Immature natural killer cell (primary cell): ENCODE measurements around the gene MRPS7. TPM values are rescaled to one million over a fixed set of nuclear protein-coding genes. Genes with fewer than 3 reads are reported as not detected.
"Not testable (repeated sequence)": the region's sequence is repeated elsewhere in the genome, so short reads cannot be mapped to it uniquely, and the experiment has no call there.

Source experiments
- DNase-seq, 3 donors: peaks; one replicate each; pipeline ENCODE4 v3.0.0; 2022; ENCODE audit warnings: mixed read lengths in 1 of 3
- H3K27ac Mint-ChIP-seq, 6 donors: one replicate each; pipeline ENCODE4 v1.8.0; 2020; ENCODE audit warnings: mixed read lengths in 6 of 6, mild to moderate bottlenecking in 5 of 6, inconsistent platforms in 4 of 6, moderate library complexity in 3 of 6
- H3K27me3 Mint-ChIP-seq, 3 donors: one replicate each; pipeline ENCODE4 v1.8.0; 2020 to 2021; ENCODE audit warnings: low read depth in 3 of 3, mild to moderate bottlenecking in 3 of 3, mixed read lengths in 3 of 3, moderate library complexity in 3 of 3, inconsistent platforms in 1 of 3
- H3K36me3 Mint-ChIP-seq, 3 donors: one replicate each; pipeline ENCODE4 v1.8.0; 2020; ENCODE audit warnings: mixed read lengths in 3 of 3, inconsistent platforms in 2 of 3, mild to moderate bottlenecking in 2 of 3
- H3K4me1 Mint-ChIP-seq, 2 donors: one replicate each; pipeline ENCODE4 v1.8.0; 2020; ENCODE audit warnings: inconsistent platforms in 2 of 2, mild to moderate bottlenecking in 2 of 2, mixed read lengths in 2 of 2, moderate library complexity in 1 of 2
- H3K4me3 Mint-ChIP-seq, 5 donors: one replicate each; pipeline ENCODE4 v1.8.0; 2020; ENCODE audit warnings: mild to moderate bottlenecking in 5 of 5, mixed read lengths in 5 of 5, inconsistent platforms in 3 of 5, moderate library complexity in 3 of 5
- H3K9me3 Mint-ChIP-seq, 6 donors: one replicate each; pipeline ENCODE4 v1.8.0; 2020; ENCODE audit warnings: mild to moderate bottlenecking in 6 of 6, mixed read lengths in 6 of 6, inconsistent platforms in 4 of 6, moderate library complexity in 3 of 6
- polyA plus RNA-seq, 3 donors: library from polyadenylated mRNA; unstranded; fragments of 300-500 nt; fragmentation: Illumina TruSeq; gene quantifications; one replicate each; pipeline ENCODE4 v1.2.3, GENCODE V29; 2021

MRPS7 gene
- polyA plus RNA-seq, 3 donors from 2014 or later = 118 to 189 (median 122) TPM

DNA sequence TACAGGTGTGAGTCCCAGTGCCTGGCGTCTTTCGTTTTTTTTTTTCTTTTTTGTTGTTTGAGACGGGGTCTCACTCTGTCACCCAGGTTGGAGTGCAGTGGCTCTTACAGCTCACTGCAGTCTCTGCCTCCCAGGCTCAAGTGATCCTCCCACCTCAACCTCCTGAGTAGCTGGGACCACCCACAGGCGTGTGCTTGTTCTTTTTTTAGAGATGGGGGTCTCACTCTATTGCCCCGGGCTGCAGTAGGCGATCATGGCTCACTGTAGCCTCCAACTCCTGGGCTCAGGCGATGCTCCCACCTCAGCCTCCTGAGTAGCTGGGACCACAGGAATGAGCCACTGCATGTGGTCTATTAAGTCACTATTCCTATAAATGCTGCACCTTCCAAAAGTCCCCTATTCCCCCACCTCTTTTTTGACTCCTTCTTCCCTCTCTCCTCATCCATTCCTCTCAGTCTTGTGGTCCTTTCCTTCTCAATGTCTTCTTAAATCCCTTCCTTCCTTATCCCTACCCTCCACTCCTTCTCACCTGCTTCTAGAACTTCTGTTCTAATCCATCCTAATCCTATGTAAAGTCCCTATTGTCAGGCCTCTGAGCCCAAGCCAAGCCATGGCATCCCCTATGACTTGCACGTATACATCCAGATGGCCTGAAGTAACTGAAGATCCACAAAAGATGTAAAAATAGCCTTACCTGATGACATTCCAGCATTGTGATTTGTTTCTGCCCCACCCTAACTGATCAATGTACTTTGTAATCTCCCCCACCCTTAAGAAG lies 9.5 kb upstream of the MRPS7 start:
- no peak for DNase-seq
- peak overlapping the region in 4 of 6 donors; percentile 7 to 88 (median 44) for H3K27ac Mint-ChIP-seq
- peak overlapping the region in 1 of 5 donors; percentile 19 for H3K4me3 Mint-ChIP-seq
- no peaks in the 10 kb centered on the region for H3K36me3 Mint-ChIP-seq
- peaks cover 0 to 3% (median 0%) of the 10 kb centered on the region in 3 donors for H3K27me3 Mint-ChIP-seq
- H3K4me1 Mint-ChIP-seq = peaks cover 48 to 62% of the 10 kb centered on the region in 2 donors
- no peaks in the 10 kb centered on the region for H3K9me3 Mint-ChIP-seq

DNA sequence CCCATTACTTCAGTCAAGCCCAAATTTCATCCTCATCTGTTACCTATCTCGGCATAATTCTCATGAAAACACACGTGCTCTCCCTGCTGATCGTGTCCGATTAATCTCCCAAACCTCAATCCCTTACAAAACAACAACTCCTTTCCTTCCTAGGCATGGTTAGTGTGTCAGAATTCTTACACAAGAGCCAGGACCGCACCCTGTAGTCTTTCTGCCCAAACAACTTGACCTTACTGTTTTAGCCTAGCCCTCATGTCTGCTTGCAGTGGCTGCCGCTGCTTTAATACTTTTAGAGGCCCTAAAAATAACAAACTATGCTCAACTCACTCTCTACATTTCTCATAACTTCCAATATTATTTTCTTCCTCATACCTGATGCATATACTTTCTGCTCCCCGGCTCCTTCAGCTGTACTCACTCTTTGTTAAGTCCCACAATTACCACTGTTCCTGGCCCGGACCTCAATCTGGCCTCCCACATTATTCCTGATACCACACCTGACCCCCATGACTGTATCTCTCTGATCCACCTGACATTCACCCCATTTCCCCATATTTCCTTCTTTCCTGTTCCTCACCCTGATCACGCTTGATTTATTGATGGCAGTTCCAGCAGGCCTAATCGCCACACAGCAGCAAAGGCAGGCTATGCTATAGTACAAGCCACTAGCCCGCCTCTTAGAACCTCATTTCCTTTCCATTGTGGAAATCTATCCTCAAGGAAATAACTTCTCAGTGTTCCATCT lies 5.6 kb upstream of the MRPS7 start:
- DNase-seq, H3K9me3 Mint-ChIP-seq, H3K4me3 Mint-ChIP-seq, H3K27me3 Mint-ChIP-seq, H3K36me3 Mint-ChIP-seq: not testable (repeated sequence)
- Mint-ChIP-seq H3K4me1 (peaks cover 65 to 91% of the 10 kb centered on the region in 2 donors), H3K27ac (peak overlapping the region in 2 of 6 donors; percentile 38 to 52)

DNA sequence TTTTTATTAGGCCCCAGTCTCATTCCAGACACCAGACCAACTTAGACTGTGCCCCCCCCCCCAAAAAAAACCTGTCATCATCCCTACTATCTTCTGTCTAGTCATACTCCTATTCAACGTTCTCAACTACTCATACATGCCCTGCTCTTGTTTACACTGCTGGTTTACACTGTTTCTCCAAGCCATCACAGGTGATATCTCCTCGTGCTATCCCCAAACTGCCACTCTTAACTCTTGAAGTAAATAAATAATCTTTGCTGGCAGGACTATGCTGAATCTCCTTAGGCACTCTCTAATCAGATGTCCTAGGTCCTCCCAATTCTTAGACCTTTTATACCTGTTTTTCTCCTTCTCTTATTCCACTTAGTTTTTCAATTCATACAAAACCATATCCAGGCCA lies 4.5 kb upstream of the MRPS7 start:
- not testable (repeated sequence) for H3K4me3 Mint-ChIP-seq, DNase-seq, H3K36me3 Mint-ChIP-seq, H3K9me3 Mint-ChIP-seq
- Mint-ChIP-seq H3K27ac (peak overlapping the region in 2 of 6 donors; percentile 45 to 67), H3K27me3 (peaks cover 4 to 17% (median 9%) of the 10 kb centered on the region in 3 donors), H3K4me1 (peaks cover 69 to 98% of the 10 kb centered on the region in 2 donors)

- Mint-ChIP-seq H3K27ac (peak overlapping the region; percentile 99 to 100 (median 99)), H3K27me3 (peaks cover 4 to 18% (median 8%) of the 10 kb centered on the region in 3 donors), H3K9me3 (no peaks in the 10 kb centered on the region), H3K36me3 (peaks cover 0 to 5% (median 4%) of the 10 kb centered on the region in 3 donors), H3K4me1 (peaks cover 54 to 69% of the 10 kb centered on the region in 2 donors), H3K4me3 (peak overlapping the region; percentile 94 to 99 (median 95))
- DNase-seq = no peak
Observed at GRCh38 chr17:75260641-75261335, 891 bp upstream of the MRPS7 start.

DNA sequence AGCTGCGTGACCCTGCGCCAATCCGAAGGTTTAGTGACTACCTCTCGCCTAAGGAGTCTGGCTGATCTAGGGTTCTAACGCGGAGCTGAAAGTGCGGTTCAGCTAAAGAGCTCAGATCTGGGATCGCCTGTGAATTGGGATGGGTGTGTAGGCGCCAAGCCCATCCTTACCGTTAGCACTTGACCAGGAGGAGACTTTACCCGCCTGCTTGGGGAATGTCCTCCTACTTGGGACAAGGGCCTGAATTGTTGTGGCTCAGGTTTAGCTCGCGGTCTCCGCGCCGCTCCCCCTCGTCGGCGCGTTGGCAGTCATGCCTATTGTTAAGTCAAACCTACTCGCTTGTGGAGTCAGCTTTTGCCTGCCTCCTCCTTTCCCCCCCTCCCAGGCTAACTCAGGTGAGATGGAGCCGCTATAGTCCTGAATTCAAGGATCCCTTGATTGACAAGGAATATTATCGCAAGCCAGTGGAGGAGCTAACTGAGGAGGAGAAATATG lies 480 bp downstream of the MRPS7 start:
- no peaks in the 10 kb centered on the region for H3K9me3 Mint-ChIP-seq
- peak overlapping the region; percentile 99 to 100 (median 99) for H3K27ac Mint-ChIP-seq
- H3K4me3 Mint-ChIP-seq = peak overlapping the region; percentile 94 to 99 (median 95)
- peaks cover 0 to 10% (median 4%) of the 10 kb centered on the region in 3 donors for H3K36me3 Mint-ChIP-seq
- H3K4me1 Mint-ChIP-seq = peaks cover 42 to 55% of the 10 kb centered on the region in 2 donors
- H3K27me3 Mint-ChIP-seq = peaks cover 4 to 18% (median 8%) of the 10 kb centered on the region in 3 donors
- DNase-seq = no peak

DNA sequence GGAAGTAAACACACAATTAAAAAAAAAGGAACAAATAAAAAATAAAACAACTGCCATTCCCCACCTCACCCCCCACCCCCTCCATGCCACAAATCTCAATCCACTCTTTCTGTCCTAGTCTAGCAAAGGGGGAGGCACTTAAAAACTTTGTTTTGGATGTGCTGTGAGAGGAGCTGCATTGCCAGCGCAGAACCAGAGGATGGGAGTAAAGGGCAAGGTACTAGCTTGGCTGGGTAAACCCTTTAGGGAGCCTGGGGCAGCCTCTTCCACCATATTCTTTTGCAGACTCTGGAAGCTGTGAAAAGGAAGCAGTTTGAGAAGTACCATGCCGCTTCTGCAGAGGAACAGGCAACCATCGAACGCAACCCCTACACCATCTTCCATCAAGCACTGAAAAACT lies 1.4 kb downstream of the MRPS7 start:
- H3K4me1 Mint-ChIP-seq = peaks cover 40 to 46% of the 10 kb centered on the region in 2 donors
- peak overlapping the region; percentile 47 to 99 (median 95) for H3K4me3 Mint-ChIP-seq
- H3K27ac Mint-ChIP-seq = peak overlapping the region in 5 of 6 donors; percentile 99 to 100 (median 99)
- no peaks in the 10 kb centered on the region for H3K9me3 Mint-ChIP-seq
- peaks cover 4 to 18% (median 7%) of the 10 kb centered on the region in 3 donors for H3K27me3 Mint-ChIP-seq
- no peak for DNase-seq
- H3K36me3 Mint-ChIP-seq = peaks cover 0 to 10% (median 4%) of the 10 kb centered on the region in 3 donors

- DNase-seq = no peak
- H3K4me3 Mint-ChIP-seq = no peak overlapping the region
- H3K27ac Mint-ChIP-seq = no peak overlapping the region
- peaks cover 4 to 17% (median 8%) of the 10 kb centered on the region in 3 donors for H3K27me3 Mint-ChIP-seq
- no peaks in the 10 kb centered on the region for H3K9me3 Mint-ChIP-seq
- peaks cover 32 to 33% of the 10 kb centered on the region in 2 donors for H3K4me1 Mint-ChIP-seq
- peaks cover 0 to 10% (median 4%) of the 10 kb centered on the region in 3 donors for H3K36me3 Mint-ChIP-seq
Observed at GRCh38 chr17:75265614-75266315, 4.1 kb downstream of the MRPS7 start.

GRCh38 chr17:75266316-75267152 lies 4.9 kb downstream of the MRPS7 start:
- Mint-ChIP-seq H3K27me3 (peaks cover 3 to 11% (median 7%) of the 10 kb centered on the region in 3 donors), H3K4me1 (peaks cover 27 to 28% of the 10 kb centered on the region in 2 donors), H3K27ac (peak overlapping the region in 1 of 6 donors; percentile 49), H3K9me3 (no peaks in the 10 kb centered on the region), H3K4me3 (peak overlapping the region in 1 of 5 donors; percentile 27), H3K36me3 (peaks cover 0 to 10% (median 4%) of the 10 kb centered on the region in 3 donors)
- no peak for DNase-seq

DNA sequence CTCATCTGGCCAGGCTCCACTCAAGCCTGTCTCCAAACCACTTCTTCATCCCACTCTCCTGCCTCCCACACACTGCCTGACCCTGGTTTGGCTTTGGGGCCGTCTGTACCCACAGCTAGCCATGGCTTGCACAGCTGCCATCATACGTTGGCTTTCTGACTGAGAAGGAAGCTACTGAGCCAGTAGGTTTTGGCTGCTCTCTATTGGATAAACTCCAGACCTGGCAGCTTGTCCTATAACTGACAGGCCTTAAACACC lies 5.4 kb downstream of the MRPS7 start:
- H3K4me1 Mint-ChIP-seq = peaks cover 26 to 27% of the 10 kb centered on the region in 2 donors
- H3K36me3 Mint-ChIP-seq = peaks cover 0 to 10% (median 4%) of the 10 kb centered on the region in 3 donors
- H3K27me3 Mint-ChIP-seq = peaks cover 0 to 6% (median 4%) of the 10 kb centered on the region in 3 donors
- H3K4me3 Mint-ChIP-seq = peak overlapping the region in 1 of 5 donors; percentile 27
- no peak for DNase-seq
- peak overlapping the region in 1 of 6 donors; percentile 49 for H3K27ac Mint-ChIP-seq
- H3K9me3 Mint-ChIP-seq = no peaks in the 10 kb centered on the region

GRCh38 chr17:75267411-75268232 lies 5.9 kb downstream of the MRPS7 start:
- no peak overlapping the region for H3K4me3 Mint-ChIP-seq
- H3K36me3 Mint-ChIP-seq = peaks cover 0 to 10% (median 4%) of the 10 kb centered on the region in 3 donors
- DNase-seq = no peak
- H3K9me3 Mint-ChIP-seq = no peaks in the 10 kb centered on the region
- no peak overlapping the region for H3K27ac Mint-ChIP-seq
- H3K4me1 Mint-ChIP-seq = peaks cover 22% of the 10 kb centered on the region in 2 donors
- H3K27me3 Mint-ChIP-seq = peaks cover 0 to 4% (median 3%) of the 10 kb centered on the region in 3 donors

- H3K4me3 Mint-ChIP-seq = peak overlapping the region; percentile 76 to 87 (median 82)
- peaks cover 0 to 8% (median 5%) of the 10 kb centered on the region in 3 donors for H3K27me3 Mint-ChIP-seq
- H3K4me1 Mint-ChIP-seq = peaks cover 19 to 27% of the 10 kb centered on the region in 2 donors
- H3K27ac Mint-ChIP-seq = peak overlapping the region; percentile 59 to 92 (median 87)
- H3K36me3 Mint-ChIP-seq = peaks cover 0 to 4% (median 0%) of the 10 kb centered on the region in 3 donors
- H3K9me3 Mint-ChIP-seq = no peaks in the 10 kb centered on the region
- DNase-seq = no peak
Observed at GRCh38 chr17:75269844-75270217, 8.2 kb downstream of the MRPS7 start.
